GM12878 (cell line): Measurements from ENCODE around the gene CEP78. TPM values are rescaled to one million over a fixed set of nuclear protein-coding genes. Genes with fewer than 3 reads are reported as not detected.

Source experiments
- ATAC-seq: fragments of 200-7000 bp; cut with Tn5 transposase; 3 replicates; pipeline ENCODE4 v1.9.1; 2020; ENCODE audit warnings: mild to moderate bottlenecking, moderate library complexity
- BruUV-seq: library from RNA; stranded (reverse); fragments of 400-500 nt; replicated peaks from 2 replicates; lab custom pipeline; 2021; lab: Mats Ljungman, UMichigan
- CTCF ChIA-PET: fragments of 300-600 bp; sonication (Branson Sonifier 250); formaldehyde crosslinking; extraction: SDS; loops from one replicate; lab custom pipeline; 2021; ENCODE audit warnings: inconsistent platforms; lab: Yijun Ruan, JAX
- POLR2A ChIA-PET: fragments of 350-600 bp; formaldehyde crosslinking; extraction: SDS; loops from one replicate; lab custom pipeline; 2021; ENCODE audit warnings: inconsistent platforms; lab: Charles Lee
- RAD21 ChIA-PET: fragments of 300-600 bp; sonication (Branson Sonifier 250); formaldehyde crosslinking; loops from one replicate; lab custom pipeline; 2023; ENCODE audit warnings: antibody characterized with exemption; ENCODE audit not compliant: unreplicated experiment; lab: Charles Lee
- SMC1A ChIA-PET: fragments of 300-600 bp; sonication (Branson Sonifier 250); formaldehyde crosslinking; loops from one replicate; lab custom pipeline; 2023; ENCODE audit not compliant: unreplicated experiment, uncharacterized antibody; lab: Charles Lee
- DNase-seq: peaks from one replicate; pipeline ENCODE4 v3.0.0-alpha.2; 2011; ENCODE audit warnings: low read depth, low spot score
- FAIRE-seq: peaks from 3 replicates; lab custom pipeline; 2011; peaks lifted over from hg19 to GRCh38; lab: Jason Lieb, UNC
- H2AFZ ChIP-seq: 2 replicates; pipeline ENCODE4 v1.6.0; 2011; ENCODE audit warnings: low read depth, low read length, control low read depth; ENCODE audit not compliant: control insufficient read depth
- H3K27ac ChIP-seq: 2 replicates; pipeline ENCODE4 v1.5.1; 2011; ENCODE audit warnings: control low read depth; ENCODE audit not compliant: control insufficient read depth, insufficient read depth
- H3K27me3 ChIP-seq, 2 experiments: replicated peaks in 1 of 2; 2 replicates each; pipeline versions ENCODE4 v1.6.0 to v1.6.1; 2011; ENCODE audit warnings: low read length in 1 of 2; ENCODE audit not compliant: control insufficient read depth in 2 of 2, insufficient read depth in 2 of 2
- H3K36me3 ChIP-seq, 2 experiments: 2 replicates each; pipeline ENCODE4 v1.5.1; 2011; ENCODE audit warnings: low read length in 1 of 2; ENCODE audit not compliant: control insufficient read depth in 2 of 2, insufficient read depth in 2 of 2
- H3K4me1 ChIP-seq: 2 replicates; pipeline ENCODE4 v1.6.1; 2011; ENCODE audit warnings: mild to moderate bottlenecking, low read length, moderate library complexity, mixed read lengths; ENCODE audit not compliant: control insufficient read depth, insufficient read depth
- H3K4me2 ChIP-seq: 2 replicates; pipeline ENCODE4 v1.6.0; 2011; ENCODE audit warnings: control low read depth; ENCODE audit not compliant: control insufficient read depth, insufficient read depth
- H3K4me3 ChIP-seq: fragments of 200-600 bp; sonication (generic); 2 replicates; pipeline ENCODE4 v1.5.1; 2016
- H3K79me2 ChIP-seq: 2 replicates; pipeline ENCODE4 v1.6.0; 2011; ENCODE audit warnings: low read length; ENCODE audit not compliant: control insufficient read depth, insufficient read depth
- H3K9ac ChIP-seq: 2 replicates; pipeline ENCODE4 v1.8.0; 2011; ENCODE audit warnings: low read length, control low read depth, mixed read lengths; ENCODE audit not compliant: control insufficient read depth, insufficient read depth
- H3K9me3 ChIP-seq: replicated peaks from 3 replicates; pipeline ENCODE4 v1.5.1; 2011; ENCODE audit warnings: mild to moderate bottlenecking, low read length; ENCODE audit not compliant: control insufficient read depth, insufficient read depth
- H4K20me1 ChIP-seq: 2 replicates; pipeline ENCODE4 v1.6.0; 2011; ENCODE audit not compliant: control insufficient read depth, insufficient read depth
- ASH2L ChIP-seq: fragments of 300-600, 200-600 bp; sonication (generic); IDR thresholded peaks from 2 replicates; pipeline ENCODE4 v1.6.1; 2017; ENCODE audit warnings: low read depth, mild to moderate bottlenecking, borderline replicate concordance
- BRCA1 ChIP-seq: IDR thresholded peaks from 2 replicates; pipeline ENCODE4 v1.6.1; 2011; ENCODE audit warnings: low read depth, low read length, improper control_type of control experiment
- CEBPB ChIP-seq, 2 experiments: fragments of 150-350 bp in 1 of 2; IDR thresholded peaks; 2 replicates each; pipeline ENCODE4 v1.6.1; 2012 to 2014; ENCODE audit warnings: low read depth in 2 of 2, low read length in 2 of 2, borderline replicate concordance in 1 of 2, inconsistent platforms in 1 of 2
- CHD1 ChIP-seq: IDR thresholded peaks from 2 replicates; pipeline ENCODE4 v1.6.1; 2012; ENCODE audit warnings: low read depth, low read length, improper control_type of control experiment
- FOXK2 ChIP-seq: fragments of 450-650 bp; IDR thresholded peaks from 2 replicates; pipeline ENCODE4 v1.6.1; 2017; ENCODE audit warnings: mild to moderate bottlenecking, moderate library complexity
- FOXM1 ChIP-seq: IDR thresholded peaks from 2 replicates; pipeline ENCODE4 v1.6.1; 2012; ENCODE audit warnings: low read depth, mild to moderate bottlenecking, inconsistent platforms, low read length, moderate library complexity
- IKZF2 ChIP-seq, 2 experiments: fragments of 450-650 bp; IDR thresholded peaks; 2 replicates each; pipeline ENCODE4 v1.6.1; 2017; ENCODE audit warnings: mild to moderate bottlenecking in 2 of 2, moderate library complexity in 2 of 2
- NR2F1 ChIP-seq: fragments of 450-650 bp; conservative IDR thresholded peaks from 2 replicates; pipeline ENCODE4 v1.6.1; 2017; ENCODE audit warnings: mild to moderate bottlenecking
- NRF1 ChIP-seq: conservative IDR thresholded peaks from 2 replicates; pipeline ENCODE4 v1.6.1; 2011; ENCODE audit warnings: mild to moderate bottlenecking, low read depth, low read length, improper control_type of control experiment
- PAX8 ChIP-seq: fragments of 450-650 bp; IDR thresholded peaks from 2 replicates; pipeline ENCODE4 v1.6.1; 2017; ENCODE audit warnings: mild to moderate bottlenecking, moderate library complexity
- PML ChIP-seq: IDR thresholded peaks from 2 replicates; pipeline ENCODE4 v1.6.1; 2012; ENCODE audit warnings: low read length, inconsistent platforms
- RAD51 ChIP-seq: fragments of 450-650 bp; IDR thresholded peaks from 2 replicates; pipeline ENCODE4 v1.6.1; 2016; ENCODE audit warnings: moderate library complexity, mild to moderate bottlenecking, inconsistent platforms
- RBBP5 ChIP-seq: fragments of 200-600 bp; sonication (generic); conservative IDR thresholded peaks from 2 replicates; pipeline ENCODE4 v1.6.1; 2016
- RCOR1 ChIP-seq: conservative IDR thresholded peaks from 2 replicates; pipeline ENCODE4 v1.6.1; 2012; ENCODE audit warnings: low read depth, low read length, improper control_type of control experiment
- WGBS: methylation state at CpG from one replicate; pipeline ENCODE4 v1.1.6; 2016; ENCODE audit warnings: low lambda C conversion rate; ENCODE audit not compliant: insufficient replicate concordance, insufficient coverage; ENCODE audit errors: missing lambda C conversion rate; 5-methylcytosine and 5-hydroxymethylcytosine counted together
- in situ Hi-C: fragments of 300-500 bp; cut with MboI; formaldehyde crosslinking; loops from 9 replicates; pipeline ENCODE4 v1.14.3; 2018; ENCODE audit warnings: mixed read lengths
- intact Hi-C: fragments of 100-400 bp; cut with micrococcal nuclease; formaldehyde crosslinking; loops from one replicate; pipeline ENCODE4 v1.14.2; 2022; ENCODE audit not compliant: unreplicated experiment
- polyA plus RNA-seq, 11 experiments: library from polyadenylated mRNA; depleted of rRNA in 4 of 11; unstranded in 6 of 11; stranded (reverse) in 5 of 11; fragments of >200 nt; fragmentation: Nextera tagmentation in 4 of 11; fragmentation: Illumina TruSeq in 1 of 11; extraction: Ambion mirVana in 4 of 11; extraction: Trizol in 1 of 11; gene quantifications; 1 replicate in 1 of 11; 2 replicates in 10 of 11; pipeline versions ENCODE4 v1.2.1 to v1.2.3, GENCODE V29; 2011 to 2016; ENCODE audit warnings: inconsistent platforms in 2 of 11, missing spikeins in 2 of 11, low read depth in 1 of 11
- total RNA-seq, 4 experiments: library from RNA; depleted of rRNA in 3 of 4; stranded (reverse); fragments of >200 nt in 3 of 4; fragmentation: Illumina TruSeq in 1 of 4; extraction: Trizol in 1 of 4; gene quantifications; 2 replicates each; pipeline versions ENCODE4 v1.2.1 to v1.2.3, GENCODE V29; 2013 to 2021
- TF ChIP-seq, protein P1 (sequence below): IDR thresholded peaks from 2 replicates; pipeline ENCODE4 v1.6.1; 2012; ENCODE audit warnings: mild to moderate bottlenecking, low read depth, low read length

The CEP78 gene
- total and polyA plus RNA-seq, 10 of the 15 experiments (the other 5 are each of a cell fraction or from before 2014, with no cell fraction given), result 4.1 to 44.9 (median 27.9) TPM

DNA sequence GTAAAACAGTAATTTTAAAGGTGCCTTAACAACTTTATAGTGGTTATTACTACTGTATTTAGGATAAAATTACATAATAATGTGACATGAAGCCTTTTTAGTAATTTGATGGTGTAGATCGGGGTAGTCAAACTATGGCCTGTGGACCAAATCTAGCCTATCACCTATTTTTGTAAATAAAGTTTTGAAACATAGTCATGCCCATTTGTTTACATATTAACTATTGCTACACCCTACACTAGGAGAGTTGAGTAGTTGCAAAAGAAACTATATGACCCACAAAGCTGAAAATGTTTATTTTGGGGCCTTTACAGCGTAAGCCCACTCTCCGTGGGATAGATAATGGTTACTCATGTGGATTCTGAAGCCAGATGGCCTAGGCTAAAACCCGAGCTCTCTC is 6.2 kb downstream of the CEP78 start:
- in situ Hi-C loops, result no loop called here
- intact Hi-C loops, result no loop called here
- Histone ChIP-seq H3K4me1 (no peaks in the 10 kb centered on the region), H3K9ac (no peak overlapping the region), H3K9me3 (no peaks in the 10 kb centered on the region), H2AFZ (no peak overlapping the region), H3K4me2 (no peak overlapping the region), H3K4me3 (no peak overlapping the region), H3K27ac (no peak overlapping the region), H3K27me3 (no peaks in the 10 kb centered on the region), H4K20me1 (no peaks in the 10 kb centered on the region), H3K79me2 (peaks cover 5% of the 10 kb centered on the region), H3K36me3 (peaks cover 0 to 6% of the 10 kb centered on the region in 2 experiments; a peak in 2 of 4 replicates)
- 78% methylated on average over 4 of the region's 4 CpGs for WGBS
- no TSS peak for BruUV-seq
- no peak for DNase-seq
- POLR2A ChIA-PET, result no interaction called here
- no peak for ATAC-seq
- TF ChIP-seq FOXM1 (no peak), FOXK2 (no peak), RCOR1 (no peak), CEBPB (IDR thresholded peaks at IDR 0.05; ENCODE audit: borderline replicate concordance in 1 of 2, low read depth in 2 of 2, low read length in 2 of 2) (no peak), ASH2L (no peak), PML (no peak), NRF1 (no peak), IKZF2 (IDR thresholded peaks at IDR 0.05) (no peak), PAX8 (no peak), BRCA1 (no peak), RBBP5 (no peak), RAD51 (no peak), CHD1 (no peak), NR2F1 (no peak)
- TF ChIP-seq, protein P1, sequence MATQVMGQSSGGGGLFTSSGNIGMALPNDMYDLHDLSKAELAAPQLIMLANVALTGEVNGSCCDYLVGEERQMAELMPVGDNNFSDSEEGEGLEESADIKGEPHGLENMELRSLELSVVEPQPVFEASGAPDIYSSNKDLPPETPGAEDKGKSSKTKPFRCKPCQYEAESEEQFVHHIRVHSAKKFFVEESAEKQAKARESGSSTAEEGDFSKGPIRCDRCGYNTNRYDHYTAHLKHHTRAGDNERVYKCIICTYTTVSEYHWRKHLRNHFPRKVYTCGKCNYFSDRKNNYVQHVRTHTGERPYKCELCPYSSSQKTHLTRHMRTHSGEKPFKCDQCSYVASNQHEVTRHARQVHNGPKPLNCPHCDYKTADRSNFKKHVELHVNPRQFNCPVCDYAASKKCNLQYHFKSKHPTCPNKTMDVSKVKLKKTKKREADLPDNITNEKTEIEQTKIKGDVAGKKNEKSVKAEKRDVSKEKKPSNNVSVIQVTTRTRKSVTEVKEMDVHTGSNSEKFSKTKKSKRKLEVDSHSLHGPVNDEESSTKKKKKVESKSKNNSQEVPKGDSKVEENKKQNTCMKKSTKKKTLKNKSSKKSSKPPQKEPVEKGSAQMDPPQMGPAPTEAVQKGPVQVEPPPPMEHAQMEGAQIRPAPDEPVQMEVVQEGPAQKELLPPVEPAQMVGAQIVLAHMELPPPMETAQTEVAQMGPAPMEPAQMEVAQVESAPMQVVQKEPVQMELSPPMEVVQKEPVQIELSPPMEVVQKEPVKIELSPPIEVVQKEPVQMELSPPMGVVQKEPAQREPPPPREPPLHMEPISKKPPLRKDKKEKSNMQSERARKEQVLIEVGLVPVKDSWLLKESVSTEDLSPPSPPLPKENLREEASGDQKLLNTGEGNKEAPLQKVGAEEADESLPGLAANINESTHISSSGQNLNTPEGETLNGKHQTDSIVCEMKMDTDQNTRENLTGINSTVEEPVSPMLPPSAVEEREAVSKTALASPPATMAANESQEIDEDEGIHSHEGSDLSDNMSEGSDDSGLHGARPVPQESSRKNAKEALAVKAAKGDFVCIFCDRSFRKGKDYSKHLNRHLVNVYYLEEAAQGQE, result no peak
- RAD21 ChIA-PET, result no interaction called here
- CTCF ChIA-PET, result interaction anchor here (0.6 to 1.3 kb wide), 2 partner anchors 127 to 1873 kb away, joined by 3 read pairs; no protein-coding TSS in a partner anchor
- FAIRE-seq, result no peak
- SMC1A ChIA-PET, result no interaction called here
